Body of pancreas (tissue), 4 donors: ENCODE data around the gene IL1R2. TPM values are rescaled to one million over a fixed set of nuclear protein-coding genes. Genes with fewer than 3 reads are reported as not detected.

Experiments
- ATAC-seq: fragments of 150-250 bp; one replicate; pipeline ENCODE4 v1.9.1; 2016
- DNase-seq, 4 donors: peaks; one replicate each; pipeline ENCODE4 v3.0.0-alpha.2; 2019
- H3K27ac ChIP-seq, 4 donors: fragments of 200-600 bp; sonication (generic); 1 replicate in 3 of 4; 2 replicates in 1 of 4; pipeline versions ENCODE4 v1.5.1 to v1.6.1; 2016 to 2019; ENCODE audit warnings: mild to moderate bottlenecking in 1 of 4, mixed read lengths in 1 of 4, moderate library complexity in 1 of 4
- H3K27me3 ChIP-seq, 2 donors: fragments of 200-600 bp; sonication (generic); one replicate each; pipeline ENCODE4 v1.6.0; 2016; ENCODE audit warnings: mild to moderate bottlenecking in 1 of 2
- H3K36me3 ChIP-seq, 2 donors: fragments of 200-600 bp; sonication (generic); replicated peaks in 1 of 2; 2 replicates each; pipeline ENCODE4 v1.5.1; 2016; ENCODE audit warnings: low read depth in 2 of 2; ENCODE audit not compliant: insufficient read depth in 1 of 2
- H3K4me1 ChIP-seq: fragments of 200-600 bp; sonication (generic); one replicate; pipeline ENCODE4 v1.6.0; 2016
- H3K4me3 ChIP-seq, 2 donors: fragments of 200-600 bp; sonication (generic); 1 replicate in 1 of 2; 2 replicates in 1 of 2; pipeline ENCODE4 v1.5.1; 2016 to 2019
- H3K9me3 ChIP-seq, 3 donors: fragments of 200-600 bp; sonication (generic); 1 replicate in 2 of 3; 2 replicates in 1 of 3; pipeline ENCODE4 v1.5.1; 2016
- POLR2A ChIP-seq, 3 donors: fragments of 450-650 bp; IDR thresholded peaks; one replicate each; pipeline ENCODE4 v1.6.1; 2016; ENCODE audit warnings: antibody characterized with exemption in 3 of 3, mild to moderate bottlenecking in 2 of 3
- WGBS, 2 donors: methylation state at CpG; one replicate each; pipeline ENCODE4 v1.1.5; 2017; 5-methylcytosine and 5-hydroxymethylcytosine counted together
- intact Hi-C: fragments of 100-400 bp; cut with DNase I; formaldehyde crosslinking; loops from one replicate; pipeline ENCODE4 v1.15.1; 2023
- total RNA-seq, 2 donors: library from RNA; depleted of rRNA; stranded (reverse); fragments of >200 nt; gene quantifications; one replicate each; pipeline ENCODE4 v1.1.0, GENCODE V29; 2016
- TF ChIP-seq, protein P1 (sequence below), 7 experiments: fragments of 450-650 bp in 4 of 7; fragments of 200-600 bp in 3 of 7; sonication (generic) in 3 of 7; IDR thresholded peaks; one replicate each; pipeline ENCODE4 v1.5.1; 2016 to 2019; ENCODE audit warnings: antibody characterized with exemption in 7 of 7

Gene IL1R2
- total RNA-seq, 2 donors from 2014 or later, result 8.0 TPM; not detected in 1

DNA sequence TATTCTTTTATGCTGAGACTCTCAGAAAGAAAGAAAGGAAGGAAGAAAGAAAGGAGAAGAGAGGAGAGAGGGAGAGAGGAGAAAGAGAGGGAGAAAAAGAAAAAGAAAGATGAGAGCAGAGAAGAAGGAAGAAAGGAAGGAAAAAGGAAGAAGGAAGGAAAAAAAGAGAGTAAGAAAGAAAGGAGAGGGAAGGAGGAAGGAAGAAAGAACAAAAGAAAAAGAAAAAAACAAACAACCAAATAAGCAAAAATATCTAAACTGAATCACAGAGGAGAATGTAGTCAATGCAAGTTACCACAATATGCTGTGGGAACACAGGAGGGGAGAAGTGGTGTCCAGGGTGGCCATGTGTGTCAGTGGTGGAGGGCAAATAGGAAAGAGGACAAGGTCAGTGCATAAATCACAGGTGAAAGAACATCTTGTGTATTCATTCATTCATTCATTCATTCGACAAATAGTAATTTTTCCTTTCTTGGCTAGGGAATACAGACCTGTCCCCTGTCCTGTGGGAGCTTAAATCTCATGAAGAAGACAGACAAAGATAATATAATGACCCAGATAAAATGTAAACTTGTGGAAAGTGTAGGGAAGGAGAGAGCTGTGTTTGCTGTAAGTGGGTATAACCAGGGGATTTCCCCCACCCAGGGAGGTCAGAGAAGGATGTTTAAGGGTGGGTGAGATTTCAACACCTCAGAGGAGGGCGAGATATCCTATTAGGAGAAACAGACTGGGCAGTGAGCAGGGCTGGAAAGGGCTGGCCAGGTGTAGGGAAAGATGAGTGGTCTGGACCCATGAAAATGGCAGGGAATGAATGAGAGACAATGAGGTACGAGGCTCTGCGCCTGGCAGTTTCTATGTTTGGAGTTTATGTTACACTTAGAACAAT is 50.7 kb downstream of the IL1R2 start:
- Histone ChIP-seq H3K36me3 (no peaks in the 10 kb centered on the region), H3K27me3 (no peaks in the 10 kb centered on the region), H3K27ac (no peak overlapping the region), H3K9me3 (no peaks in the 10 kb centered on the region), H3K4me1 (no peaks in the 10 kb centered on the region), H3K4me3 (no peak overlapping the region)
- WGBS, 2 donors, result 78 to 81% methylated on average over 4 of the region's 4 CpGs
- no peak for DNase-seq
- intact Hi-C loops, result no loop called here
- ATAC-seq, result no peak
- TF ChIP-seq, protein P1, sequence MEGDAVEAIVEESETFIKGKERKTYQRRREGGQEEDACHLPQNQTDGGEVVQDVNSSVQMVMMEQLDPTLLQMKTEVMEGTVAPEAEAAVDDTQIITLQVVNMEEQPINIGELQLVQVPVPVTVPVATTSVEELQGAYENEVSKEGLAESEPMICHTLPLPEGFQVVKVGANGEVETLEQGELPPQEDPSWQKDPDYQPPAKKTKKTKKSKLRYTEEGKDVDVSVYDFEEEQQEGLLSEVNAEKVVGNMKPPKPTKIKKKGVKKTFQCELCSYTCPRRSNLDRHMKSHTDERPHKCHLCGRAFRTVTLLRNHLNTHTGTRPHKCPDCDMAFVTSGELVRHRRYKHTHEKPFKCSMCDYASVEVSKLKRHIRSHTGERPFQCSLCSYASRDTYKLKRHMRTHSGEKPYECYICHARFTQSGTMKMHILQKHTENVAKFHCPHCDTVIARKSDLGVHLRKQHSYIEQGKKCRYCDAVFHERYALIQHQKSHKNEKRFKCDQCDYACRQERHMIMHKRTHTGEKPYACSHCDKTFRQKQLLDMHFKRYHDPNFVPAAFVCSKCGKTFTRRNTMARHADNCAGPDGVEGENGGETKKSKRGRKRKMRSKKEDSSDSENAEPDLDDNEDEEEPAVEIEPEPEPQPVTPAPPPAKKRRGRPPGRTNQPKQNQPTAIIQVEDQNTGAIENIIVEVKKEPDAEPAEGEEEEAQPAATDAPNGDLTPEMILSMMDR (IDR thresholded peaks at IDR 0.05), result no peak
- TF ChIP-seq POLR2A (IDR thresholded peaks at IDR 0.05), result no peak

DNA sequence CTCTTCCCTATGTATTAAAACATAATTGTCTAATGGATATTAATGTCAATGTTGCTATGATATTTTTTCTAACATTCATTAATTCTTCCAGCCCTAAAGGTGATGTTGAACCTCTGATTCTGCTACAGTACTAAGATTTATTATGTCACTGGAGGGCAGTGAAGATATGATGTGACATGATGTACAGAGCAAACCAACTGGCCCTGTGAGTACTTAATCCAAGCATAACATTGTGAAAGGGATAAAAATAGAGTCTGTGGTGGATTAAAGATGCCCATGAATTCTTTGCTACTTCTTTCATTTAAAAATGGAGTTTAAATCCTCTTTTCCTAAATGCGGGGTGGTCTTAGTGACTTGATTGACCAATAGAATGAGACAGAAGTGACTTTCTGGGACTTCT is 51.8 kb downstream of the IL1R2 start:
- no peak for ATAC-seq

DNA sequence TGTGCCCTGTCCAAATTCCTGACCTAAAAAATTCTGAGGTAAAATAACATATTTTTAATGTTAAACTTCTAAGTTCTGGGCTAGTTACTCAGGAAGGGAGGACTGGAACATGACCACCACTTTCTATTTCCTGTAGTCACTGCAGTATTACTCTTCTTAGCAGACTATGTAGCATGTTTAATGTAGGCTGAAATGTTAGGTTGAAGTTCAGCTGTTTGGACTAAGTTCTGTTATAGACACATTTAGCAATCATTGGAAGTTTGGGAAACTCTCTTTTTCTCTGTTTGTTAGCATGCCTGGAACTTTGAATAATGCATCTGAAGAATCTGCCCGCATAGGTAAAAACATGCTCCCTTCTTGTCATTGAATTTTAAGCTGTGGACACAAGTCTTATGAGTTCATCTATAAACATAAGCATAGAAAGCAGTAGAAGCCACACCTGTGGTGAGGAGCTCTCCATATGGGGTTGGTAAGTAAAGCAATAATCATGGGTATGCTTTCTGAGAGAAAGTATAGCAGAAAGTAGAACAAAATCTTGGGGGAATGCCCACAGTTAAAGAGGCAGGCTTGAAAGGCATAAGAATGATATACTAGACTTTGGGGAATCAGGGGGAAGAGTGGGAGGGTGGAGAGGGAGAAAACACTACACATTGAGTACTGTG is 52.6 kb downstream of the IL1R2 start:
- no peaks in the 10 kb centered on the region for H3K27me3 ChIP-seq
- DNase-seq, result no peak
- WGBS, 2 donors, result 72 to 95% methylated on average over 1 of the region's 1 CpG
- TF ChIP-seq, protein P1 (IDR thresholded peaks at IDR 0.05), result no peak
- no peak for TF ChIP-seq POLR2A (IDR thresholded peaks at IDR 0.05)
- no peaks in the 10 kb centered on the region for H3K36me3 ChIP-seq
- peaks cover 6% of the 10 kb centered on the region for H3K4me1 ChIP-seq
- H3K27ac ChIP-seq, result no peak overlapping the region
- intact Hi-C loops, result no loop called here
- ATAC-seq, result no peak
- H3K9me3 ChIP-seq, result no peaks in the 10 kb centered on the region
- H3K4me3 ChIP-seq, result no peak overlapping the region

More for the DNA sequence above, 51.8 kb downstream of the IL1R2 start:
- Histone ChIP-seq H3K36me3 (no peaks in the 10 kb centered on the region), H3K4me1 (peaks cover under 1% of the 10 kb centered on the region), H3K4me3 (no peak overlapping the region), H3K9me3 (no peaks in the 10 kb centered on the region), H3K27me3 (no peaks in the 10 kb centered on the region), H3K27ac (no peak overlapping the region)
- no peak for TF ChIP-seq POLR2A (IDR thresholded peaks at IDR 0.05)
- TF ChIP-seq, protein P1 (IDR thresholded peaks at IDR 0.05), result no peak
- WGBS, 2 donors, result 91 to 96% methylated on average over 1 of the region's 1 CpG
- no peak for DNase-seq
- intact Hi-C loops, result no loop called here

DNA sequence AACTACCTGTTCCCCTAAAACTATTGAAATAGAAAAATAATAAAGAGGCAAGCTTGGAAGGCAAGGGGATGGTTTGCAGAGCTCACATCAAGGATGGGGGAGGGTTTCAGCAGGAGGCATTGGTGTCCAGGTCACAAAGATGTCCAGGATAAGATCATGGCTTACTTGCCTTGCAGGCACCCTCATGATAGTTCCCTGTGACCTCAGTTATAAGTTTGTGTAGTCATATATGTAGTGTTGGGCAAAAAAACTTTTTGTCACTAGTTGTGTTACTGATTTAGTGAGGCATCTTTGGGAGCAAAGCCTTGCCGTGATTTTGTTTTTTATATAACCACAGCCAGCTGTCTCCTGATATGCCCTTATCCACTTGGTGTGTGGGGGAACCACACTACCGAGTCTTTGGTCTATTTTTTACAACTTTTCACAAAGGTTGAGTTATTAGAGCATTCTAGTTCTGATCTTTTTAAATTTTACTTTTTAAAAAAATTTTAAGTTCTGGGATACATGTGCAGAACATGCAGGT is 53.3 kb downstream of the IL1R2 start:
- no peak for TF ChIP-seq POLR2A (IDR thresholded peaks at IDR 0.05)
- TF ChIP-seq, protein P1 (IDR thresholded peaks at IDR 0.05), result no peak
- ATAC-seq (no peak), DNase-seq (no peak)
- Histone ChIP-seq H3K27me3 (no peaks in the 10 kb centered on the region), H3K9me3 (no peaks in the 10 kb centered on the region), H3K36me3 (no peaks in the 10 kb centered on the region), H3K4me3 (no peak overlapping the region), H3K4me1 (peaks cover 11% of the 10 kb centered on the region), H3K27ac (no peak overlapping the region)
- intact Hi-C loops, result no loop called here
- WGBS, 2 donors, result 69 to 78% methylated on average over 2 of the region's 2 CpGs
